HepG2 (cell line): ENCODE data around the gene PRKAR2A. TPM values are rescaled to one million over a fixed set of nuclear protein-coding genes. Genes with fewer than 3 reads are reported as not detected.

Experiments used
- CREM ChIP-seq, 2 experiments: sonication (generic) in 1 of 2; formaldehyde crosslinking in 1 of 2; IDR thresholded peaks; 2 replicates each; pipeline versions ENCODE4 v1.4.0 to v1.6.1; 2016 to 2020; ENCODE audit warnings: antibody characterized with exemption in 1 of 2, mild to moderate bottlenecking in 1 of 2, missing genetic modification reagents in 1 of 2
- GABPA ChIP-seq, 2 experiments: IDR thresholded peaks; 2 replicates each; pipeline ENCODE4 v1.6.1; 2011 to 2016; ENCODE audit warnings: low read depth in 2 of 2, low read length in 1 of 2, missing biosample characterization in 1 of 2, missing genetic modification characterization in 1 of 2
- HHEX ChIP-seq: IDR thresholded peaks from 2 replicates; pipeline ENCODE4 v1.6.1; 2016; ENCODE audit warnings: control low read depth
- JDP2 ChIP-seq: sonication (generic); formaldehyde crosslinking; IDR thresholded peaks from 2 replicates; pipeline ENCODE4 v1.8.1; 2022; ENCODE audit warnings: missing genetic modification reagents, borderline replicate concordance
- MYNN ChIP-seq: sonication (generic); formaldehyde crosslinking; IDR thresholded peaks from 2 replicates; pipeline ENCODE4 v1.4.0; 2020; ENCODE audit warnings: mild to moderate bottlenecking, low read depth, missing genetic modification reagents
- TAF15 ChIP-seq: fragments of 200-400 bp; formaldehyde crosslinking; IDR thresholded peaks from one replicate; pipeline ENCODE4 v1.6.1; 2018; ENCODE audit warnings: mild to moderate bottlenecking, low read depth, low read length; ENCODE audit not compliant: poor library complexity, severe bottlenecking
- TEAD3 ChIP-seq: optimal IDR thresholded peaks from 2 replicates; pipeline ENCODE3; 2016; ENCODE audit warnings: borderline replicate concordance
- ZNF724P ChIP-seq: sonication (generic); formaldehyde crosslinking; IDR thresholded peaks from 2 replicates; pipeline ENCODE4 v1.8.0; 2022; ENCODE audit warnings: missing genetic modification reagents, borderline replicate concordance
- polyA plus RNA-seq, 8 experiments: library from polyadenylated mRNA; depleted of rRNA in 3 of 8; stranded (reverse) in 7 of 8; unstranded in 1 of 8; fragments of >200 nt; fragmentation: Illumina TruSeq in 4 of 8; extraction: Trizol in 4 of 8; gene quantifications; 2 replicates each; pipeline versions ENCODE4 v1.2.1 to v1.2.3, GENCODE V29; 2011 to 2016; ENCODE audit warnings: low read depth in 4 of 8, missing spikeins in 1 of 8, mixed read lengths in 1 of 8; ENCODE audit not compliant: insufficient read depth in 1 of 8
- total RNA-seq, 5 experiments: library from RNA; depleted of rRNA; stranded (reverse); fragments of >200 nt; fragmentation: Illumina TruSeq; extraction: Trizol; gene quantifications; 2 replicates each; pipeline ENCODE4 v1.2.3, GENCODE V29; 2016; ENCODE audit warnings: low read depth in 1 of 5
- TF ChIP-seq, protein P1 (sequence below): sonication (generic); formaldehyde crosslinking; IDR thresholded peaks from 2 replicates; pipeline ENCODE4 v1.5.0; 2020; ENCODE audit warnings: mild to moderate bottlenecking, missing genetic modification reagents, borderline replicate concordance
- TF ChIP-seq, protein P2 (sequence below): sonication (generic); formaldehyde crosslinking; IDR thresholded peaks from 2 replicates; pipeline ENCODE4 v1.4.0; 2020; ENCODE audit warnings: missing genetic modification reagents, mild to moderate bottlenecking, borderline replicate concordance
- TF ChIP-seq, protein P3 (sequence below): sonication (generic); formaldehyde crosslinking; IDR thresholded peaks from 2 replicates; pipeline ENCODE4 v1.4.0; 2020; ENCODE audit warnings: missing genetic modification reagents
- TF ChIP-seq, protein P4 (sequence below): sonication (generic); formaldehyde crosslinking; IDR thresholded peaks from 2 replicates; pipeline ENCODE4 v1.4.0; 2020; ENCODE audit warnings: low read depth, missing genetic modification reagents

The PRKAR2A gene
- total and polyA plus RNA-seq, 2 of the 13 experiments (the other 11 are each of a cell fraction or from before 2014, with no cell fraction given) = 11.8 to 29.2 TPM

GRCh38 chr3:48716982-48717746 is 130.5 kb downstream of the PRKAR2A start, which contains the start of gene IP6K2 (continued):
- TF ChIP-seq, protein P1, sequence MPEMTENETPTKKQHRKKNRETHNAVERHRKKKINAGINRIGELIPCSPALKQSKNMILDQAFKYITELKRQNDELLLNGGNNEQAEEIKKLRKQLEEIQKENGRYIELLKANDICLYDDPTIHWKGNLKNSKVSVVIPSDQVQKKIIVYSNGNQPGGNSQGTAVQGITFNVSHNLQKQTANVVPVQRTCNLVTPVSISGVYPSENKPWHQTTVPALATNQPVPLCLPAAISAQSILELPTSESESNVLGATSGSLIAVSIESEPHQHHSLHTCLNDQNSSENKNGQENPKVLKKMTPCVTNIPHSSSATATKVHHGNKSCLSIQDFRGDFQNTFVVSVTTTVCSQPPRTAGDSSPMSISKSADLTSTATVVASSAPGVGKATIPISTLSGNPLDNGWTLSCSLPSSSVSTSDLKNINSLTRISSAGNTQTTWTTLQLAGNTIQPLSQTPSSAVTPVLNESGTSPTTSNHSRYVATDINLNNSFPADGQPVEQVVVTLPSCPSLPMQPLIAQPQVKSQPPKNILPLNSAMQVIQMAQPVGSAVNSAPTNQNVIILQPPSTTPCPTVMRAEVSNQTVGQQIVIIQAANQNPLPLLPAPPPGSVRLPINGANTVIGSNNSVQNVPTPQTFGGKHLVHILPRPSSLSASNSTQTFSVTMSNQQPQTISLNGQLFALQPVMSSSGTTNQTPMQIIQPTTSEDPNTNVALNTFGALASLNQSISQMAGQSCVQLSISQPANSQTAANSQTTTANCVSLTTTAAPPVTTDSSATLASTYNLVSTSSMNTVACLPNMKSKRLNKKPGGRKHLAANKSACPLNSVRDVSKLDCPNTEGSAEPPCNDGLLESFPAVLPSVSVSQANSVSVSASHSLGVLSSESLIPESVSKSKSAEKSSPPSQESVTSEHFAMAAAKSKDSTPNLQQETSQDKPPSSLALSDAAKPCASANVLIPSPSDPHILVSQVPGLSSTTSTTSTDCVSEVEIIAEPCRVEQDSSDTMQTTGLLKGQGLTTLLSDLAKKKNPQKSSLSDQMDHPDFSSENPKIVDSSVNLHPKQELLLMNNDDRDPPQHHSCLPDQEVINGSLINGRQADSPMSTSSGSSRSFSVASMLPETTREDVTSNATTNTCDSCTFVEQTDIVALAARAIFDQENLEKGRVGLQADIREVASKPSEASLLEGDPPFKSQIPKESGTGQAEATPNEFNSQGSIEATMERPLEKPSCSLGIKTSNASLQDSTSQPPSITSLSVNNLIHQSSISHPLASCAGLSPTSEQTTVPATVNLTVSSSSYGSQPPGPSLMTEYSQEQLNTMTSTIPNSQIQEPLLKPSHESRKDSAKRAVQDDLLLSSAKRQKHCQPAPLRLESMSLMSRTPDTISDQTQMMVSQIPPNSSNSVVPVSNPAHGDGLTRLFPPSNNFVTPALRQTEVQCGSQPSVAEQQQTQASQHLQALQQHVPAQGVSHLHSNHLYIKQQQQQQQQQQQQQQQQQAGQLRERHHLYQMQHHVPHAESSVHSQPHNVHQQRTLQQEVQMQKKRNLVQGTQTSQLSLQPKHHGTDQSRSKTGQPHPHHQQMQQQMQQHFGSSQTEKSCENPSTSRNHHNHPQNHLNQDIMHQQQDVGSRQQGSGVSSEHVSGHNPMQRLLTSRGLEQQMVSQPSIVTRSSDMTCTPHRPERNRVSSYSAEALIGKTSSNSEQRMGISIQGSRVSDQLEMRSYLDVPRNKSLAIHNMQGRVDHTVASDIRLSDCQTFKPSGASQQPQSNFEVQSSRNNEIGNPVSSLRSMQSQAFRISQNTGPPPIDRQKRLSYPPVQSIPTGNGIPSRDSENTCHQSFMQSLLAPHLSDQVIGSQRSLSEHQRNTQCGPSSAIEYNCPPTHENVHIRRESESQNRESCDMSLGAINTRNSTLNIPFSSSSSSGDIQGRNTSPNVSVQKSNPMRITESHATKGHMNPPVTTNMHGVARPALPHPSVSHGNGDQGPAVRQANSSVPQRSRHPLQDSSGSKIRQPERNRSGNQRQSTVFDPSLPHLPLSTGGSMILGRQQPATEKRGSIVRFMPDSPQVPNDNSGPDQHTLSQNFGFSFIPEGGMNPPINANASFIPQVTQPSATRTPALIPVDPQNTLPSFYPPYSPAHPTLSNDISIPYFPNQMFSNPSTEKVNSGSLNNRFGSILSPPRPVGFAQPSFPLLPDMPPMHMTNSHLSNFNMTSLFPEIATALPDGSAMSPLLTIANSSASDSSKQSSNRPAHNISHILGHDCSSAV = no peak
- TF ChIP-seq CREM (IDR thresholded peaks at IDR 0.05) = peak; percentile 49; the same call in 1 of the 2 replicates
- TF ChIP-seq CREM (CRISPR knock-in tag; IDR thresholded peaks at IDR 0.05) = no peak
- TF ChIP-seq, protein P2, sequence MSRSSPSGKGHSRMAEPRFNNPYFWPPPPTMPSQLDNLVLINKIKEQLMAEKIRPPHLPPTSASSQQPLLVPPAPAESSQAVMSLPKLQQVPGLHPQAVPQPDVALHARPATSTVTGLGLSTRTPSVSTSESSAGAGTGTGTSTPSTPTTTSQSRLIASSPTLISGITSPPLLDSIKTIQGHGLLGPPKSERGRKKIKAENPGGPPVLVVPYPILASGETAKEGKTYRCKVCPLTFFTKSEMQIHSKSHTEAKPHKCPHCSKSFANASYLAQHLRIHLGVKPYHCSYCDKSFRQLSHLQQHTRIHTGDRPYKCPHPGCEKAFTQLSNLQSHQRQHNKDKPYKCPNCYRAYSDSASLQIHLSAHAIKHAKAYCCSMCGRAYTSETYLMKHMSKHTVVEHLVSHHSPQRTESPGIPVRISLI (CRISPR knock-in tag) = peak; percentile 33; the same call in 1 of the 2 replicates
- TF ChIP-seq ZNF724P (CRISPR knock-in tag) = no peak
- TF ChIP-seq GABPA (IDR thresholded peaks at IDR 0.05; ENCODE audit: low read depth, low read length) = peak; percentile 53
- TF ChIP-seq GABPA (CRISPR knock-in tag; IDR thresholded peaks at IDR 0.05; ENCODE audit: low read depth) = peak; percentile 89
- TF ChIP-seq JDP2 (CRISPR knock-in tag) = no peak
- TF ChIP-seq HHEX = no peak
- no peak for TF ChIP-seq MYNN (CRISPR knock-in tag)
- TF ChIP-seq, protein P3, sequence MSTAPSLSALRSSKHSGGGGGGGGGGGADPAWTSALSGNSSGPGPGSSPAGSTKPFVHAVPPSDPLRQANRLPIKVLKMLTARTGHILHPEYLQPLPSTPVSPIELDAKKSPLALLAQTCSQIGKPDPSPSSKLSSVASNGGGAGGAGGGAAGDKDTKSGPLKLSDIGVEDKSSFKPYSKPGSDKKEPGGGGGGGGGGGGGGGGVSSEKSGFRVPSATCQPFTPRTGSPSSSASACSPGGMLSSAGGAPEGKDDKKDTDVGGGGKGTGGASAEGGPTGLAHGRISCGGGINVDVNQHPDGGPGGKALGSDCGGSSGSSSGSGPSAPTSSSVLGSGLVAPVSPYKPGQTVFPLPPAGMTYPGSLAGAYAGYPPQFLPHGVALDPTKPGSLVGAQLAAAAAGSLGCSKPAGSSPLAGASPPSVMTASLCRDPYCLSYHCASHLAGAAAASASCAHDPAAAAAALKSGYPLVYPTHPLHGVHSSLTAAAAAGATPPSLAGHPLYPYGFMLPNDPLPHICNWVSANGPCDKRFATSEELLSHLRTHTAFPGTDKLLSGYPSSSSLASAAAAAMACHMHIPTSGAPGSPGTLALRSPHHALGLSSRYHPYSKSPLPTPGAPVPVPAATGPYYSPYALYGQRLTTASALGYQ = no peak; the same call in 1 of the 2 replicates
- TF ChIP-seq TAF15 = no peak
- TF ChIP-seq TEAD3 (CRISPR knock-in tag) = peak; percentile 61
- TF ChIP-seq, protein P4, sequence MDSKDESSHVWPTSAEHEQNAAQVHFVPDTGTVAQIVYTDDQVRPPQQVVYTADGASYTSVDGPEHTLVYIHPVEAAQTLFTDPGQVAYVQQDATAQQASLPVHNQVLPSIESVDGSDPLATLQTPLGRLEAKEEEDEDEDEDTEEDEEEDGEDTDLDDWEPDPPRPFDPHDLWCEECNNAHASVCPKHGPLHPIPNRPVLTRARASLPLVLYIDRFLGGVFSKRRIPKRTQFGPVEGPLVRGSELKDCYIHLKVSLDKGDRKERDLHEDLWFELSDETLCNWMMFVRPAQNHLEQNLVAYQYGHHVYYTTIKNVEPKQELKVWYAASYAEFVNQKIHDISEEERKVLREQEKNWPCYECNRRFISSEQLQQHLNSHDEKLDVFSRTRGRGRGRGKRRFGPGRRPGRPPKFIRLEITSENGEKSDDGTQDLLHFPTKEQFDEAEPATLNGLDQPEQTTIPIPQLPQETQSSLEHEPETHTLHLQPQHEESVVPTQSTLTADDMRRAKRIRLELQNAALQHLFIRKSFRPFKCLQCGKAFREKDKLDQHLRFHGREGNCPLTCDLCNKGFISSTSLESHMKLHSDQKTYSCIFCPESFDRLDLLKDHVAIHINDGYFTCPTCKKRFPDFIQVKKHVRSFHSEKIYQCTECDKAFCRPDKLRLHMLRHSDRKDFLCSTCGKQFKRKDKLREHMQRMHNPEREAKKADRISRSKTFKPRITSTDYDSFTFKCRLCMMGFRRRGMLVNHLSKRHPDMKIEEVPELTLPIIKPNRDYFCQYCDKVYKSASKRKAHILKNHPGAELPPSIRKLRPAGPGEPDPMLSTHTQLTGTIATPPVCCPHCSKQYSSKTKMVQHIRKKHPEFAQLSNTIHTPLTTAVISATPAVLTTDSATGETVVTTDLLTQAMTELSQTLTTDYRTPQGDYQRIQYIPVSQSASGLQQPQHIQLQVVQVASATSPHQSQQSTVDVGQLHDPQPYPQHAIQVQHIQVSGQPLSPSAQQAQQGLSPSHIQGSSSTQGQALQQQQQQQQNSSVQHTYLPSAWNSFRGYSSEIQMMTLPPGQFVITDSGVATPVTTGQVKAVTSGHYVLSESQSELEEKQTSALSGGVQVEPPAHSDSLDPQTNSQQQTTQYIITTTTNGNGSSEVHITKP (CRISPR knock-in tag) = no peak; the same call in 1 of the 2 replicates
